ENCODE measurements around the gene CDKN3.
A peak's percentile ranks its signal among the peaks of the same experiment; 100 is the strongest.
"Not testable (repeated sequence)": the region's sequence is repeated elsewhere in the genome, so short reads cannot be mapped to it uniquely, and the experiment has no call there.

The CDKN3 gene

DNA sequence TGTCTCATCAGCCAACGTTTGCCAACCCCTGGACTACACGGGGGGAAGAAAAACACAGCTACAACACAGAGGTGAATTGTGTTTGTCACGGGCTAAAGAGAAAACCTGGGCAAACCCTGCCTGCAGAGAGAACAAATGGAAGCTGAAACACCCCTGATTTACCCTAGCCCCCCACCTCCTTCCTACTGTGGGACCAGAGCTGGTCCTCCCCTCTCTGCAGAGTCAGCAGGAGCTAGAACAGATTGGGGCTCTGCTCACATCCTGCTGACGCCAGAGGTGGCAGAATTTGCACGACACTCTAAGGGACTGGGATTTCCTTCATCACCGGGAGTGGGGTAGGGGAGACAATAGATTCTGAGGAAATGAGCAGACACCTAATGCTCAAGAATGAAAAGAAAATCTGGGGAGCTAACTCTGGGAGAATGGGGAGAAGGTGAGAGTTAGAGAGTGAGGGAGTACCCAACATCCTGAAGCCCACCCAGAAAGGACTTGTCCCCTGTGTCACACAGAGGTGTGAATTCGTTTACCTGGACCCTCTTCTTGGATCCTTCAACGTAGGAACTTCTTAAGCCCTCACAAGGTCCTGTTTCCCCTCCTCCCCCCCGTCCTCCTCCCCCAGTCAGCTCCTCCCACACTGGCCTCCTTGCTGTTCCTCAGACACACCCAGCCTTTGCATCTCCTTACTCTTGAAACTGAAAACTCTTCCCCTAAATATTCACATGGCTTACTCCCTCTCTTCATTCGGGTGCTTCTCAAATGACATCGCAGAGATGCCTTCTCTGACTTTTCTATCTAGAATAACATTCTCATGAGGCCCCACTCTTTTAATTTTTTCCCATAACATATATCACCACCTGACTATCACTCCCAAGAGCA is 26.2 kb upstream of the CDKN3 start:
- H3K4me3 ChIP-seq (ENCODE audit: low read length) = no peak overlapping the region
- DNase-seq (ENCODE audit: low read depth) = no peak
- TF ChIP-seq CTCF (conservative IDR thresholded peaks at IDR 0.05; ENCODE audit: low read length) = no peak

DNA sequence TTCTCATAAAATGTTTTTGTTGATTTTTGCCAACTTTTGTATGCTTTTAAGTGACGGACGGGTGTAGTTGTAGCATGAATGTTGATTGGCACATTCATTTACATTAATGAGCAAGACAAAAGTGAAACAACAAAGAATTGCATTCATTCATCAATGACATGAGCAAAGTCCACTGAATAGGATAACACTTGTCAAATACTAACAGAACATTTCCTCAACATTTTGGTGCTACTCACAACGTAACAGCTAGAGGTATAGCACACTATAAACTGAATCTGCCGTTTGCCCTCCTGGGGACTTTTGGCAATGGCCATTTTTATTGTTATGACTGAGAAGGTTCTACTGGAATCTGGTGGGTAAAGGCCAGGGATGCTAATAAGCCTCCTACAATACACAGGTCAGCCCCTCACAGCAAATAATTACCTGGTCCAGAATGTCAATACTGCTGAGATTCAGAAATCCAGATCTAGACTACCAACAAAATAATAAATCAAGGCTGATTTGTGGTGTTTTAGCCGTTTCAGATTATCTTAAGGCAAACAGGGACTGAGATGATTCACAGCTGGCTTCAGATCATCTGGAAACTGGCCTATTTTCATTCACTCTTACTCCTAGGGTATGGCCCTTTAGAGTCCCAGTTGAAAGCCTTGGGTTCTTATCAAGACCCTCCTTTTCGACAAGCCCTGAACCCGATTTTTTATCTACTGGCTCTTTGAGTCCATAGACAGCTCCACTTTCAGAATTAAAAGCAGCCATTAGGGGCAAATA is 22.5 kb upstream of the CDKN3 start:
- no peak overlapping the region for H3K4me3 ChIP-seq (ENCODE audit: low read length)
- TF ChIP-seq CTCF (conservative IDR thresholded peaks at IDR 0.05; ENCODE audit: low read length) = no peak
- no peak for DNase-seq (ENCODE audit: low read depth)

GRCh38 chr14:54377501-54377900 is 19.3 kb upstream of the CDKN3 start:
- TF ChIP-seq CTCF (conservative IDR thresholded peaks at IDR 0.05; ENCODE audit: low read length) = no peak
- no peak overlapping the region for H3K4me3 ChIP-seq (ENCODE audit: low read length)
- no peak for DNase-seq (ENCODE audit: low read depth)

DNA sequence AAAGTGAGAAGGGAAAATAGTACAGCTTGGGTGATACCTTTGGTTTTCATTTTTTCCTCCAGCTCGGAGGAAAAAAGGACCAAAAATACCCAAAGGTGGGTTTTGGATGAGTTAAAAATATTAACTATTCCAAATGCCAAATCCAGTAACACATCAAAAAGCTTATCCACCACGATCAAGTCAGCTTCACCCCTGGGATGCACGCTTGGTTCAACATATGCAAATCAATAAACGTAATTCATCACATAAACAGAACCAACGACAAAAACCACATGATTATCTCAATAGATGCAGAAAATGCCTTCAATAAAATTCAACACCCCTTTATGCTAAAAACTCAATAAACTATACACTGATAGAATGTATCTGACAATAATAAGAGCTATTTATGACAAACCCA is 17.9 kb upstream of the CDKN3 start:
- DNase-seq (ENCODE audit: low read depth); H3K4me3 ChIP-seq (ENCODE audit: low read length): not testable (repeated sequence)

DNA sequence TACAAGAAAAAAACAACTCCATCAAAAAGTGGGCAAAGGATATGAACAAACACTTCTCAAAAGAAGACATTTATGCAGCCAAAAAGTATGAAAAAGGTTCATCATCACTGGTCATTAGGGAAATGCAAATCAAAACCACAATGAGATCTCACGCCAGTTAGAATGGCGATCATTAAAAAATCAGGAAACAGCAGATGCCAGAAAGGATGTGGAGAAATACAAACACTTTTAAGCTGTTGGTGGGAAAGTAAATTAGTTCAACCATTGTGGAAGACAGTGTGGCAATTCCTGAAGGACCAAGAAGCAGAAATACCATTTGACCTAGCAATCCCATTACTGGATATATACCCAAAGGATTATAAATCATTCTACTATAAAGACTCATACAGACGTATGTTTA is 16.2 kb upstream of the CDKN3 start:
- H3K4me3 ChIP-seq (ENCODE audit: low read length) = not testable (repeated sequence)
- DNase-seq (ENCODE audit: low read depth) = peak; percentile 33

GRCh38 chr14:54381821-54382220 is 15.0 kb upstream of the CDKN3 start:
- H3K4me3 ChIP-seq (ENCODE audit: low read length) = no peak overlapping the region
- no peak for TF ChIP-seq CTCF (conservative IDR thresholded peaks at IDR 0.05; ENCODE audit: low read length)
- DNase-seq (ENCODE audit: low read depth) = no peak

DNA sequence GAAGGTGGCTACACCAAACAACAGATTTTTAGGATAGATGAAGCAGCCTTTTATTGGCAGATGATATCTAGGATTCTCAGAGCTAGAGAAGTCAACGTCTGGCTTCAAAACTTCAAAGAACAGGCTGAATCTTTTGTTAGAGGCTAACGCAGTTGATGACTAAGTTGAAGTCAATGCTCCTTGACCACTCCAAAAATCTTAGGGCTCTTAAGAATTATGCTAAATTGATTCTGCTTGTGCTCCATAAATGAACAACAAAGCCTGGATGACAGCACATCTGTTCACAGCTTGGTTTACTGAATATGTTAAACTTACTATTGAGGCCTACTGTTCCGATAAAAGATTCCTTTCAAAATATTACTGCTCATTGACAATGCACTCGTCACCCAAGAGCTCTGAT is 13.0 kb upstream of the CDKN3 start:
- no peak for TF ChIP-seq CTCF (conservative IDR thresholded peaks at IDR 0.05; ENCODE audit: low read length)
- no peak for DNase-seq (ENCODE audit: low read depth)
- no peak overlapping the region for H3K4me3 ChIP-seq (ENCODE audit: low read length)

DNA sequence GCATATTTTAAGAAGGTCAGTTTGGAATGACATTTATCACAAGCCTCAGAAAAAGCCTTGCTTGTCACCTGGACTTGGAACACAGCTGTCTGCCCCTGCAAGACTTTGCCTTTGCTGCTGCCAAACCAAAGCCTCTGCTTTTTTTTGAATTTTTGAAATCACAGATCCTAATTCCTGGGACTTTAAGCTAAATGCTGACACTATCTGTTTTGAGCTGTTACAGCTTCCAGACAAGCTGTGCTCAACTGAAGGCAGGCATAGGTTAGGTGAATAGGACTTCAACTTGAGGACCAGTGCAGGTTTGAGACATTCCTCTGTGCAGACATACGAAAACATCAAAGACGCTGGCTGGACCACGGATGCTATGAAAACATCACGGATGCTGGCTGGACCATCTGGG is 11.3 kb upstream of the CDKN3 start:
- DNase-seq (ENCODE audit: low read depth) = no peak
- no peak for TF ChIP-seq CTCF (conservative IDR thresholded peaks at IDR 0.05; ENCODE audit: low read length)
- no peak overlapping the region for H3K4me3 ChIP-seq (ENCODE audit: low read length)

All from AG10803 (cell line).